IMR-90 (cell line): Measurements from ENCODE around the gene UBE2O. TPM values are rescaled to one million over a fixed set of nuclear protein-coding genes. Genes with fewer than 3 reads are reported as not detected.

ENCODE experiments used
- RAD21 ChIP-seq: IDR thresholded peaks from 2 replicates; pipeline ENCODE4 v1.6.1; 2012; ENCODE audit warnings: low read length, improper control_type of control experiment
- SMC3 ChIP-seq: fragments of 150-350 bp; IDR thresholded peaks from 2 replicates; pipeline ENCODE4 v1.6.1; 2016; ENCODE audit warnings: low read depth, mild to moderate bottlenecking, antibody characterized with exemption, low read length, moderate library complexity
- polyA plus RNA-seq, 3 experiments: library from polyadenylated mRNA; depleted of rRNA; stranded (reverse); fragments of >200 nt; gene quantifications; 2 replicates each; pipeline ENCODE4 v1.2.3, GENCODE V29; 2012; ENCODE audit warnings: low replicate concordance in 1 of 3
- total RNA-seq: library from RNA; depleted of rRNA; stranded (reverse); fragments of >200 nt; gene quantifications from 2 replicates; pipeline ENCODE4 v1.2.3, GENCODE V29; 2012
- TF ChIP-seq, protein P1 (sequence below): fragments of 150-350 bp; IDR thresholded peaks from 2 replicates; pipeline ENCODE4 v1.6.1; 2017; ENCODE audit warnings: mild to moderate bottlenecking, antibody characterized with exemption, low read length, low read depth

UBE2O gene
- total and polyA plus RNA-seq, 2 of the 4 experiments (the other 2 are of a cell fraction), result 17.6 TPM

DNA sequence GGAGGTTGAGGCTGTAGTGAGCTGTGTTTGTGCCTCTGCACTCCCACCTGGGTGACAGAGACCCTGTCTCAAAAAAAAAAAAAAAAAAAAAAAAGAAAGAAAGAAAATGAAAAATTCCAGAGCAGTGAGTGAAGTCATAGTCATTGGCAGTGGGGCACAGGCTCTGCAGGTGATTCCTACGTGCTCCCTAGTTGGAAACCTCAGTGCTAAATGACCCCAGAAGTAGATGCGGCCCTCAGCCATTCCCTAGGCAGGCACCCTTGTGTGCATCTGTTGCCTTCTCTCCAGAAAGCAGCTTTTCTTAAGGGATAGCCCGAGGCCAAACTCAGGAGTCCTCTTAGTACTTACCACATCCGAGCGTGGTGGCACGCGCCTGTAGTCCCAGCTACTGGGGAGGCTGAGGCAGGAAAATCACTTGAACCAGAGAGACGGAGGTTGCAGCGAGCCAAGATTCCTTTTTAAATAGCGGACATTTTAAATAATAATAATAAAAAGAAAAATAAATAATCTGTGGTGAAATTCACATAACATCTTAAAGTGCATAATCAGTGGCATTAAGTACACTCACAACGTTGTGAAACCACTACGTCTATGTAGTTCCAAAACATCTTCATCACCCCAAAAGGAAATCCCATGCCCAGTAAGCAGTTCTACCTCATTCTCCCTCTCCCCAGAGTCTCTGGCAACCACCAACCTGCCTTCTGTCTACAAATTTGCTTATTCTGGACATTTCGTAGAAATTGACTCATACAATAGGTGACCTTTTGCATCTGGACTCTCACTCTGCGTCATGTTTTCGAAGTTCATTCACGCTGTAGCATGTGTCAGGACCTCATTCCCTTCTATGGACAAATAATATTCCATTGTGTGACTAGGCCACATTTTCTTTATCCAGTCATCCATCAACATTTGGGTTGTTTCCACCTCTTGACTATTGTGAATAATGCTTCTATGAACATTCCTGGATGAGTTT lies 81.0 kb downstream of the UBE2O start (continued):
- TF ChIP-seq, protein P1, sequence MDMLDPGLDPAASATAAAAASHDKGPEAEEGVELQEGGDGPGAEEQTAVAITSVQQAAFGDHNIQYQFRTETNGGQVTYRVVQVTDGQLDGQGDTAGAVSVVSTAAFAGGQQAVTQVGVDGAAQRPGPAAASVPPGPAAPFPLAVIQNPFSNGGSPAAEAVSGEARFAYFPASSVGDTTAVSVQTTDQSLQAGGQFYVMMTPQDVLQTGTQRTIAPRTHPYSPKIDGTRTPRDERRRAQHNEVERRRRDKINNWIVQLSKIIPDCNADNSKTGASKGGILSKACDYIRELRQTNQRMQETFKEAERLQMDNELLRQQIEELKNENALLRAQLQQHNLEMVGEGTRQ, result no peak
- TF ChIP-seq SMC3 (no peak), RAD21 (no peak)
